Measurements from ENCODE around the gene DUS1L.
A peak's percentile ranks its signal among the peaks of the same experiment; 100 is the strongest.

DUS1L gene

DNA sequence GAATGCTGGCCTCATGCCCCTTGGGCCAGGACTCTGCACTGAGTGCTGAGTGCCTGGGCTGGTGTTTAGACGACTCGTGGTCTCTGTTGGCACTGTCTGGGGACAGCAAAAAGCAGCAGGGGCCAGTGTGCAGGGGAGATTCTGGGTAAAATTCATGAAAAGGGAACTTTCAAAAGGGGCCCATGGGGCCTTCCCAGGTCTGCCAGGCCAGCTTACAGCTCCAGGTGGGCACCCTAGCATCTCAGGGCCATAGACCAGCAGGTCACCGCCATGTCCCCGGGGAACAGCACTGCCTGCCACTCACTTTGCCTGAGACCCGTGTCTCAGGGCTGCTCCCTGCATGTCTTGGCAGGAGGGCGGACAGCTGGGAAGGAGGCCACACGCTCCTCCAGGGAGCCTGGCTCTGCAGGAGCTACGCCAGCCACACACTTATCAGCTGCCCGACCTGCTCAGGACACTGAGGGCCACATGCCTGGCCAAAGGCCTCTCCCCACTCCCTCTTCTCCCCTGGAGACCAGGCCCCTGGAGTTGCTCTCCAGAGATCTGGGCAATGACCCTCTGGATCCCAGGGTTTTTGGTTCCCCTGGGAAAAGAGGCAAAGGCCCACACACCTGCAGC lies 41.2 kb upstream of the DUS1L start:
- peak overlapping the region; percentile 82 for H3K4me2 ChIP-seq (ENCODE audit: insufficient read depth, low read length)
- H3K9me3 ChIP-seq (ENCODE audit: insufficient read depth, low read length, severe bottlenecking) = no peaks in the 10 kb centered on the region
- H3K27me3 ChIP-seq (ENCODE audit: insufficient read depth, low read length, poor library complexity) = no peaks in the 10 kb centered on the region
- peak overlapping the region; percentile 19 to 61; a peak in 3 of 4 replicates for H3K4me3 ChIP-seq (ENCODE audit: low read depth in 1 of 2, low read length in 2 of 2)
- DNase-seq (no peak), ATAC-seq (ENCODE audit: insufficient read depth, low read depth) (peak; percentile 2; the same call in 2 of the 3 replicates)
- 0 out of 2 replicates have a peak, but pooled peaks cover 6% of the 10 kb centered on the region for H3K36me3 ChIP-seq (ENCODE audit: insufficient read depth, low read length)
- H3K27ac ChIP-seq (ENCODE audit: low read length) = peak overlapping the region; percentile 89
- no peak for TF ChIP-seq CTCF (IDR thresholded peaks at IDR 0.05; ENCODE audit: borderline replicate concordance, extremely low read depth, low read length, poor library complexity, severe bottlenecking)
- TF ChIP-seq EZH2 (IDR thresholded peaks at IDR 0.05; ENCODE audit: borderline replicate concordance, low read depth, low read length, severe bottlenecking) = no peak
- H2AFZ ChIP-seq (ENCODE audit: low read depth, low read length) = peak overlapping the region; percentile 84
- 0 out of 2 replicates have a peak, but pooled peaks cover 3% of the 10 kb centered on the region for H4K20me1 ChIP-seq (ENCODE audit: insufficient read depth, low read length)
- peak overlapping the region; percentile 68 for H3K9ac ChIP-seq (ENCODE audit: low read depth, low read length)
- H3K79me2 ChIP-seq (ENCODE audit: insufficient read depth, low read length) = peaks cover 9% of the 10 kb centered on the region
- H3K4me1 ChIP-seq (ENCODE audit: insufficient read depth, low read length) = peaks cover 31% of the 10 kb centered on the region

GRCh38 chr17:82105882-82106687 lies 40.5 kb upstream of the DUS1L start:
- Histone ChIP-seq H3K4me3 (ENCODE audit: low read depth in 1 of 2, low read length in 2 of 2) (peak overlapping the region; percentile 19 to 61; a peak in 3 of 4 replicates), H3K79me2 (ENCODE audit: insufficient read depth, low read length) (peaks cover 9% of the 10 kb centered on the region), H3K4me2 (ENCODE audit: insufficient read depth, low read length) (peak overlapping the region; percentile 82), H4K20me1 (ENCODE audit: insufficient read depth, low read length) (0 out of 2 replicates have a peak, but pooled peaks cover 3% of the 10 kb centered on the region), H3K36me3 (ENCODE audit: insufficient read depth, low read length) (peaks cover 7% of the 10 kb centered on the region; the same call in 1 of the 2 replicates), H3K27ac (ENCODE audit: low read length) (peak overlapping the region; percentile 89), H3K9me3 (ENCODE audit: insufficient read depth, low read length, severe bottlenecking) (no peaks in the 10 kb centered on the region), H3K9ac (ENCODE audit: low read depth, low read length) (peak overlapping the region; percentile 68), H2AFZ (ENCODE audit: low read depth, low read length) (peak overlapping the region; percentile 84), H3K27me3 (ENCODE audit: insufficient read depth, low read length, poor library complexity) (no peaks in the 10 kb centered on the region), H3K4me1 (ENCODE audit: insufficient read depth, low read length) (peaks cover 31% of the 10 kb centered on the region)
- DNase-seq = peak; percentile 76
- peak; percentile 83 for ATAC-seq (ENCODE audit: insufficient read depth, low read depth)
- no peak for TF ChIP-seq EZH2 (IDR thresholded peaks at IDR 0.05; ENCODE audit: borderline replicate concordance, low read depth, low read length, severe bottlenecking)
- TF ChIP-seq CTCF (IDR thresholded peaks at IDR 0.05; ENCODE audit: borderline replicate concordance, extremely low read depth, low read length, poor library complexity, severe bottlenecking) = peak; percentile 55

DNA sequence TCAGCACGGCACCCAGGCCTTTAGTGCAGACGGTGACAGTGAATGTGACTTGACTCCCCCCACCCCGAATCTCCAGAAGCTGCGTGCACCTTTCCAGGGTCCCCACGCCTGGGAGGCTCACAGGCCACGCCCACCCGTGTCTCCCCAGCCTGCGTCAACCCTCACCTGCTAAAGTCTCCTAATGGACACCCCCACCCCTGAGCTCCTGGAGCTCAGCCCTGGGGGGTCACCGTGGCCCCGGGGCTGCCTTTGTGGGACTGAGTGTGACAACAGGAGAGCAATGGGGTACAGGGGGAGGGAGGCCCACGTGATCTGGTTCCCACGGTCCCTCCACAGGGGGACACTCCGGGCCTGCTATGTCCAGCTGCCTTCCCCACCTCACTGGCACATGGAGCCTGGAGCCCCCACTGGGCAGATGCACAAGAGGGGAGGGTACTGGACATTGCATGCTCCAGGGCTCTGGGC lies 39.8 kb upstream of the DUS1L start:
- Histone ChIP-seq H3K9ac (ENCODE audit: low read depth, low read length) (peak overlapping the region; percentile 68), H4K20me1 (ENCODE audit: insufficient read depth, low read length) (0 out of 2 replicates have a peak, but pooled peaks cover 3% of the 10 kb centered on the region), H3K4me2 (ENCODE audit: insufficient read depth, low read length) (peak overlapping the region; percentile 82), H3K79me2 (ENCODE audit: insufficient read depth, low read length) (peaks cover 9% of the 10 kb centered on the region), H3K4me1 (ENCODE audit: insufficient read depth, low read length) (peaks cover 34% of the 10 kb centered on the region), H3K9me3 (ENCODE audit: insufficient read depth, low read length, severe bottlenecking) (no peaks in the 10 kb centered on the region), H3K27me3 (ENCODE audit: insufficient read depth, low read length, poor library complexity) (no peaks in the 10 kb centered on the region), H3K36me3 (ENCODE audit: insufficient read depth, low read length) (peaks cover 12% of the 10 kb centered on the region; the same call in 1 of the 2 replicates), H3K27ac (ENCODE audit: low read length) (peak overlapping the region; percentile 89), H3K4me3 (ENCODE audit: low read depth in 1 of 2, low read length in 2 of 2) (peak overlapping the region; percentile 19 to 61; a peak in 3 of 4 replicates), H2AFZ (ENCODE audit: low read depth, low read length) (0 out of 2 replicates have a peak overlapping the region, but pooled peaks have one; percentile 84)
- no peak for TF ChIP-seq CTCF (IDR thresholded peaks at IDR 0.05; ENCODE audit: borderline replicate concordance, extremely low read depth, low read length, poor library complexity, severe bottlenecking)
- TF ChIP-seq EZH2 (IDR thresholded peaks at IDR 0.05; ENCODE audit: borderline replicate concordance, low read depth, low read length, severe bottlenecking) = no peak
- DNase-seq (no peak), ATAC-seq (ENCODE audit: insufficient read depth, low read depth) (no peak)

All from DND-41 (cell line).